GM12878 (cell line): ENCODE results near the gene PINLYP. TPM values are rescaled to one million over a fixed set of nuclear protein-coding genes. Genes with fewer than 3 reads are reported as not detected.
A peak's percentile ranks its signal among the peaks of the same experiment; 100 is the strongest.

ENCODE experiments used
- CBX5 ChIP-seq: sonication (generic); IDR thresholded peaks from 2 replicates; pipeline ENCODE4 v1.6.1; 2016; ENCODE audit warnings: low read depth, moderate library complexity, mild to moderate bottlenecking, inconsistent platforms
- CEBPZ ChIP-seq: fragments of 150-350 bp; IDR thresholded peaks from 2 replicates; pipeline ENCODE4 v1.6.1; 2016; ENCODE audit warnings: low read depth, low read length
- CHD2 ChIP-seq: IDR thresholded peaks from 2 replicates; pipeline ENCODE4 v1.6.1; 2011; ENCODE audit warnings: low read depth, low read length, improper control_type of control experiment, borderline replicate concordance
- CREM ChIP-seq: IDR thresholded peaks from 2 replicates; pipeline ENCODE4 v1.6.1; 2014; ENCODE audit warnings: antibody characterized with exemption, low read depth
- EGR1 ChIP-seq, 2 experiments: IDR thresholded peaks; 1 replicate in 1 of 2; 2 replicates in 1 of 2; pipeline ENCODE4 v1.6.1; 2011 to 2012; ENCODE audit warnings: low read depth in 2 of 2, low read length in 2 of 2, borderline replicate concordance in 1 of 2, mild to moderate bottlenecking in 1 of 2, moderate library complexity in 1 of 2
- ESRRA ChIP-seq: IDR thresholded peaks from 2 replicates; pipeline ENCODE4 v1.6.1; 2012; ENCODE audit warnings: mild to moderate bottlenecking, low read length, improper control_type of control experiment
- ETV6 ChIP-seq, 2 experiments: fragments of 450-650 bp in 1 of 2; IDR thresholded peaks in 1 of 2; conservative IDR thresholded peaks in 1 of 2; 2 replicates each; pipeline ENCODE4 v1.6.1; 2014; ENCODE audit warnings: antibody characterized with exemption in 1 of 2, borderline replicate concordance in 1 of 2, low read depth in 1 of 2, mild to moderate bottlenecking in 1 of 2, moderate library complexity in 1 of 2
- IKZF1 ChIP-seq: fragments of 450-650 bp; conservative IDR thresholded peaks from 2 replicates; pipeline ENCODE4 v1.6.1; 2017; ENCODE audit warnings: antibody characterized with exemption, mild to moderate bottlenecking
- IRF5 ChIP-seq: fragments of 450-650 bp; IDR thresholded peaks from 2 replicates; pipeline ENCODE4 v1.6.1; 2017; ENCODE audit warnings: borderline replicate concordance
- KAT2A ChIP-seq: conservative IDR thresholded peaks from 2 replicates; pipeline ENCODE4 v1.6.1; 2011; ENCODE audit warnings: low read depth, low read length; ENCODE audit not compliant: control insufficient read depth
- MLLT1 ChIP-seq: fragments of 450-650 bp; IDR thresholded peaks from 2 replicates; pipeline ENCODE4 v1.6.1; 2016; ENCODE audit warnings: mild to moderate bottlenecking
- MYB ChIP-seq: fragments of 150-350 bp; IDR thresholded peaks from 2 replicates; pipeline ENCODE4 v1.6.1; 2014; ENCODE audit warnings: mild to moderate bottlenecking, low read depth, low read length, borderline replicate concordance
- NFXL1 ChIP-seq: fragments of 450-650 bp; IDR thresholded peaks from 2 replicates; pipeline ENCODE4 v1.6.1; 2017; ENCODE audit warnings: antibody characterized with exemption, mild to moderate bottlenecking, borderline replicate concordance
- PAX8 ChIP-seq: fragments of 450-650 bp; IDR thresholded peaks from 2 replicates; pipeline ENCODE4 v1.6.1; 2017; ENCODE audit warnings: mild to moderate bottlenecking, moderate library complexity
- POLR2A ChIP-seq: IDR thresholded peaks from 2 replicates; pipeline ENCODE4 v1.6.1; 2011; ENCODE audit warnings: low read depth, mild to moderate bottlenecking, low read length
- POLR2AphosphoS2 ChIP-seq: IDR thresholded peaks from 2 replicates; pipeline ENCODE4 v1.6.1; 2011; ENCODE audit warnings: low read depth, mild to moderate bottlenecking, low read length, improper control_type of control experiment, moderate library complexity
- RAD51 ChIP-seq: fragments of 450-650 bp; IDR thresholded peaks from 2 replicates; pipeline ENCODE4 v1.6.1; 2016; ENCODE audit warnings: moderate library complexity, mild to moderate bottlenecking, inconsistent platforms
- RB1 ChIP-seq: fragments of 450-650 bp; formaldehyde crosslinking; IDR thresholded peaks from 2 replicates; pipeline ENCODE4 v1.6.1; 2017; ENCODE audit warnings: mild to moderate bottlenecking, borderline replicate concordance
- SMARCA5 ChIP-seq: fragments of 450-650 bp; IDR thresholded peaks from 2 replicates; pipeline ENCODE4 v1.6.1; 2017; ENCODE audit warnings: mild to moderate bottlenecking
- SP1 ChIP-seq: IDR thresholded peaks from one replicate; pipeline ENCODE4 v1.6.1; 2011; ENCODE audit warnings: low read depth, low read length
- SPI1 ChIP-seq: IDR thresholded peaks from 2 replicates; pipeline ENCODE4 v1.6.1; 2011; ENCODE audit warnings: low read depth, mild to moderate bottlenecking, low read length, moderate library complexity, borderline replicate concordance; ENCODE audit not compliant: insufficient read depth
- SREBF1 ChIP-seq: IDR thresholded peaks from 2 replicates; pipeline ENCODE4 v1.6.1; 2012; ENCODE audit warnings: mild to moderate bottlenecking, low read length
- SREBF2 ChIP-seq: IDR thresholded peaks from 2 replicates; pipeline ENCODE4 v1.6.1; 2012; ENCODE audit warnings: mild to moderate bottlenecking, low read length
- STAT3 ChIP-seq: IDR thresholded peaks from 2 replicates; pipeline ENCODE4 v1.6.1; 2011; ENCODE audit warnings: low read depth, low read length, improper control_type of control experiment
- TAF1 ChIP-seq: IDR thresholded peaks from 2 replicates; pipeline ENCODE4 v1.6.1; 2011; ENCODE audit warnings: mild to moderate bottlenecking, low read depth, low read length, borderline replicate concordance
- ZNF24 ChIP-seq: fragments of 450-650 bp; IDR thresholded peaks from 2 replicates; pipeline ENCODE4 v1.6.1; 2017; ENCODE audit warnings: antibody characterized with exemption, mild to moderate bottlenecking
- polyA plus RNA-seq, 11 experiments: library from polyadenylated mRNA; depleted of rRNA in 4 of 11; unstranded in 6 of 11; stranded (reverse) in 5 of 11; fragments of >200 nt; fragmentation: Nextera tagmentation in 4 of 11; fragmentation: Illumina TruSeq in 1 of 11; extraction: Ambion mirVana in 4 of 11; extraction: Trizol in 1 of 11; gene quantifications; 1 replicate in 1 of 11; 2 replicates in 10 of 11; pipeline versions ENCODE4 v1.2.1 to v1.2.3, GENCODE V29; 2011 to 2016; ENCODE audit warnings: inconsistent platforms in 2 of 11, missing spikeins in 2 of 11, low read depth in 1 of 11
- total RNA-seq, 4 experiments: library from RNA; depleted of rRNA in 3 of 4; stranded (reverse); fragments of >200 nt in 3 of 4; fragmentation: Illumina TruSeq in 1 of 4; extraction: Trizol in 1 of 4; gene quantifications; 2 replicates each; pipeline versions ENCODE4 v1.2.1 to v1.2.3, GENCODE V29; 2013 to 2021

Gene PINLYP
- total and polyA plus RNA-seq, 10 of the 15 experiments (the other 5 are each of a cell fraction or from before 2014, with no cell fraction given): 1.0 to 26.9 (median 11.4) TPM

GRCh38 chr19:43526884-43527859, 48.4 kb upstream of the PINLYP start, which contains the start of gene ETHE1 (continued):
- TF ChIP-seq SPI1 (no peak), ETV6 (conservative IDR thresholded peaks at IDR 0.05 in 1 of 2, IDR thresholded peaks at IDR 0.05 in 1 of 2; ENCODE audit: borderline replicate concordance in 1 of 2, low read depth in 1 of 2) (no peak), MYB (no peak), SREBF1 (no peak), PAX8 (no peak), ESRRA (no peak), SMARCA5 (peak; percentile 54), TAF1 (peak; percentile 68; the same call in 1 of the 2 replicates), ZNF24 (no peak), NFXL1 (no peak), SP1 (peak; percentile 71), POLR2AphosphoS2 (0 out of 2 replicates have a peak, but pooled peaks have one; percentile 46), IRF5 (no peak), SREBF2 (no peak), STAT3 (no peak), EGR1 (IDR thresholded peaks at IDR 0.05; ENCODE audit: borderline replicate concordance in 1 of 2, low read depth in 2 of 2, low read length in 2 of 2) (peak in 1 of 2 experiments; percentile 83; a peak in 2 of 3 replicates), RB1 (peak; percentile 67; the same call in 1 of the 2 replicates), CHD2 (no peak), RAD51 (no peak), CREM (no peak), KAT2A (no peak), CEBPZ (no peak), POLR2A (peak; percentile 87), IKZF1 (peak; percentile 67; the same call in 1 of the 2 replicates), MLLT1 (no peak), CBX5 (no peak)
